NCI-H2171 treated with DMSO at 0.1 percent for 48 hours (cell line): ENCODE results near the gene PAK5.
A peak's percentile ranks its signal among the peaks of the same experiment; 100 is the strongest.

Experiments
- DNase-seq: peaks from one replicate; lab custom pipeline; 2025; lab: John Stamatoyannopoulos, UW

The PAK5 gene

GRCh38 chr20:9616455-9616805 is 222.4 kb downstream of the PAK5 start:
- DNase-seq: no peak

GRCh38 chr20:9615766-9616454 is 223.0 kb downstream of the PAK5 start:
- peak; percentile 51 for DNase-seq

GRCh38 chr20:9615118-9615517 is 223.8 kb downstream of the PAK5 start:
- no peak for DNase-seq

- no peak for DNase-seq
Observed at GRCh38 chr20:9613871-9614270, 225.0 kb downstream of the PAK5 start.

GRCh38 chr20:9611921-9612320 is 227.0 kb downstream of the PAK5 start:
- DNase-seq: no peak

GRCh38 chr20:9610665-9611064 is 228.2 kb downstream of the PAK5 start:
- DNase-seq: no peak

- peak; percentile 75 for DNase-seq
Observed at GRCh38 chr20:9609887-9610502, 228.9 kb downstream of the PAK5 start.

GRCh38 chr20:9608639-9609340 is 230.1 kb downstream of the PAK5 start:
- no peak for DNase-seq

- no peak for DNase-seq
Observed at GRCh38 chr20:9602847-9603183, 236.1 kb downstream of the PAK5 start.

GRCh38 chr20:9600562-9600961 is 238.3 kb downstream of the PAK5 start:
- no peak for DNase-seq

- no peak for DNase-seq
Observed at GRCh38 chr20:9597547-9597946, 241.3 kb downstream of the PAK5 start.

GRCh38 chr20:9595763-9596162 is 243.1 kb downstream of the PAK5 start:
- DNase-seq: no peak

GRCh38 chr20:9594284-9594875 is 244.5 kb downstream of the PAK5 start:
- DNase-seq: no peak

- DNase-seq: no peak
Observed at GRCh38 chr20:9592419-9592818, 246.5 kb downstream of the PAK5 start.

GRCh38 chr20:9591080-9591479 is 247.8 kb downstream of the PAK5 start:
- DNase-seq: no peak

- DNase-seq: no peak
Observed at GRCh38 chr20:9590189-9590588, 248.7 kb downstream of the PAK5 start.

- no peak for DNase-seq
Observed at GRCh38 chr20:9588706-9589105, 250.2 kb downstream of the PAK5 start.

GRCh38 chr20:9583151-9583550 is 255.7 kb downstream of the PAK5 start:
- DNase-seq: no peak

GRCh38 chr20:9582137-9582536 is 256.7 kb downstream of the PAK5 start:
- no peak for DNase-seq

- DNase-seq: no peak
Observed at GRCh38 chr20:9581509-9581908, 257.4 kb downstream of the PAK5 start.

GRCh38 chr20:9578594-9578993 is 260.3 kb downstream of the PAK5 start:
- no peak for DNase-seq

GRCh38 chr20:9577397-9577796 is 261.5 kb downstream of the PAK5 start:
- DNase-seq: no peak

- no peak for DNase-seq
Observed at GRCh38 chr20:9576695-9577094, 262.2 kb downstream of the PAK5 start.
